Effector memory CD4-positive, alpha-beta T cell (primary cell): Measurements from ENCODE around the gene TBCA.

Source experiments
- DNase-seq, 3 donors: peaks; one replicate each; pipeline ENCODE4 v3.0.0-alpha.2; 2020
- H3K27ac ChIP-seq: 2 replicates; pipeline ENCODE4 v1.7.0; 2013; ENCODE audit warnings: mild to moderate bottlenecking, low read length, moderate library complexity; ENCODE audit not compliant: insufficient read depth, poor library complexity, severe bottlenecking
- H3K27me3 ChIP-seq: replicated peaks from 2 replicates; pipeline ENCODE4 v1.7.0; 2013; ENCODE audit warnings: mild to moderate bottlenecking, low read length; ENCODE audit not compliant: insufficient read depth, control insufficient read depth, poor library complexity, severe bottlenecking
- H3K36me3 ChIP-seq: 2 replicates; pipeline ENCODE4 v1.7.0; 2013; ENCODE audit warnings: mild to moderate bottlenecking, low read length, moderate library complexity; ENCODE audit not compliant: control insufficient read depth, insufficient read depth
- H3K4me1 ChIP-seq: 2 replicates; pipeline ENCODE4 v1.7.0; 2013; ENCODE audit warnings: low read length, mild to moderate bottlenecking; ENCODE audit not compliant: control insufficient read depth, insufficient read depth, poor library complexity, severe bottlenecking
- H3K4me3 ChIP-seq: 2 replicates; pipeline ENCODE4 v1.7.0; 2013; ENCODE audit warnings: low read length, low read depth, mild to moderate bottlenecking; ENCODE audit not compliant: insufficient read depth, poor library complexity, severe bottlenecking
- H3K9me3 ChIP-seq: 2 replicates; pipeline ENCODE4 v1.7.0; 2013; ENCODE audit warnings: mild to moderate bottlenecking, low read length, moderate library complexity; ENCODE audit not compliant: control insufficient read depth

The TBCA gene

DNA sequence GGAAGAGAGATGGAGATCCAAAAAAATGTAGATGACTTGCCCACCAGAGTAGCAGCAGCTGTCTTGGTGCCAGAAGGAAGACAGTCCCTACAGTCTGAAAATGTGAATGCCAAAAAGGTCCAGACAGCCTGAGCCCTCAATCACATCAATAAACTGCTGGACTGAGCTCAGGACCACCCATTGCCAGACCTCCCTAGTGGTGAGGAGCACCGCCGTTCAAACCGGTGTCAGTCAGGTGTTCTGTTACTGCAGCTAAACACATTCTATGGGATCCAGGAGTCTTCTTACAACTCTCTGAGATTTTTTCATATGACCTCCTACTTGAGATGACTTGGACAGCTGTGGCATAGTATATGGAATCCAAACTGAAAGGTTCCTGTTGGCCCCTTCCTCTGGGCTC lies 105.6 kb downstream of the TBCA start:
- Histone ChIP-seq H3K4me1 (no peaks in the 10 kb centered on the region), H3K27me3 (no peaks in the 10 kb centered on the region), H3K36me3 (no peaks in the 10 kb centered on the region), H3K9me3 (no peaks in the 10 kb centered on the region), H3K4me3 (no peak overlapping the region), H3K27ac (no peak overlapping the region)
- DNase-seq = no peak

DNA sequence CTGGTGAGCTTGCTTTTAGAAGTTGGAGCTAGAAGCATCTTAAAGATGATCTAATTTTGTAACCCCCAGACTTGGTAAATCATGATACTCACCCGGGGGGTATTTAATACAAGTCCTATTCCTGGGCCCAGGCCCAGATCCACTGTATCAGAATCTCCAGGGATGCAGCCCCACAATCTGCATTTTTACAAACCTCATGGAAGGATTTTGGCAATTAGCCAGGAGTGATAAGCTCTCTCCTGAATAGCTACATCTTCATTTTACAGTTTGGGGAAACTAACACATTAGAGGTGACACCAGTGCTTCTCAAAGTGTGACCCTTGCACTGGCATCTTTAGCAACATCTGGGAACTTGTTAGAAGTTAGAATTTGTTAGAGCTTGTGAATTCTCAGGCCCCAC lies 106.5 kb downstream of the TBCA start:
- Histone ChIP-seq H3K27me3 (no peaks in the 10 kb centered on the region), H3K4me1 (no peaks in the 10 kb centered on the region), H3K27ac (no peak overlapping the region), H3K9me3 (no peaks in the 10 kb centered on the region), H3K4me3 (no peak overlapping the region), H3K36me3 (no peaks in the 10 kb centered on the region)
- DNase-seq = no peak

- Histone ChIP-seq H3K9me3 (no peaks in the 10 kb centered on the region), H3K4me1 (no peaks in the 10 kb centered on the region), H3K27me3 (no peaks in the 10 kb centered on the region), H3K4me3 (no peak overlapping the region), H3K27ac (no peak overlapping the region), H3K36me3 (no peaks in the 10 kb centered on the region)
- DNase-seq = no peak
These were observed 112.9 kb downstream of the TBCA start for GRCh38 chr5:77663090-77663863.

DNA sequence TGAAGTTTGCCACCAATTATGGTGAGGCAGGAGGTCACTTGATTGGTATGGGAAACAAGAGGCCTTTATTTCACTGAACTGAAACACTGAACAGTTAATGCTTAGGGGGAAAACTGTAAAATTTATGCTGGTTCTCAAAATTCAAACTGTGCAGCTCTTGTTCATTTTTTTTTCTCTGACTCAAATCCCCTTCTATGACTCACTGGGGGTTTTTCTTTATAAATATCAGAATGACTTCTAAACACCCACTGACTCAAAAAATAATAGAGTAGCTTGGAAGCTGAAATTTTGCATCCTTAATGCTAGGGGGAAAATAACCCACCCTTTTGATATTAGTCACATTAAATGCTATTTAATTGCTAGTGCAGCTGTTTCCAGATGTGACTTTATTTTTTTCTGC lies 113.5 kb downstream of the TBCA start:
- no peak overlapping the region for H3K27ac ChIP-seq
- no peaks in the 10 kb centered on the region for H3K36me3 ChIP-seq
- no peak overlapping the region for H3K4me3 ChIP-seq
- DNase-seq = no peak
- H3K27me3 ChIP-seq = no peaks in the 10 kb centered on the region
- no peaks in the 10 kb centered on the region for H3K4me1 ChIP-seq
- no peaks in the 10 kb centered on the region for H3K9me3 ChIP-seq

DNA sequence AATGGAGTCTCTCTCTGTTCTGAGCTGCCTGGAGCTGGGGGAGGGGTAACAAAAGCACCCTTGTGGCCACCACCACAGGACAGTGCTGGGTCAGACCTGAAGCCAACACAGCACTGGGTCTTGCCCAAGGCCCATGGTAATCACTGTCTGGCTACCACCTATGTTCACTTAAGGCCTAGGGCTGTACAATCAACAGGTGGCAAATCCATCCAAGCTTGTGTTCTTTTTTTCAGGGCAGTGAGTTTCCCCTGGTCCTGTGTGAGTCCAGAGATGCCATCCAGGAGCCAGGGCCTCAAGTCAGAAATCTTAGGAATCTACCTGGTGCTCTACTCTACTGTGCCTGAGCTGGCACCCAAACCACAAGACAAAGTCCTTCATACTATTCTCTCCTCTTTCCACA lies 117.5 kb downstream of the TBCA start:
- Histone ChIP-seq H3K4me1 (no peaks in the 10 kb centered on the region), H3K4me3 (no peak overlapping the region), H3K27me3 (no peaks in the 10 kb centered on the region), H3K36me3 (no peaks in the 10 kb centered on the region), H3K27ac (no peak overlapping the region), H3K9me3 (no peaks in the 10 kb centered on the region)
- DNase-seq = no peak

- no peaks in the 10 kb centered on the region for H3K4me1 ChIP-seq
- peaks cover under 1% of the 10 kb centered on the region for H3K27me3 ChIP-seq
- no peaks in the 10 kb centered on the region for H3K36me3 ChIP-seq
- no peak overlapping the region for H3K4me3 ChIP-seq
- no peak overlapping the region for H3K27ac ChIP-seq
- H3K9me3 ChIP-seq = no peaks in the 10 kb centered on the region
- no peak for DNase-seq
These were observed 124.8 kb downstream of the TBCA start for GRCh38 chr5:77651343-77651742.

DNA sequence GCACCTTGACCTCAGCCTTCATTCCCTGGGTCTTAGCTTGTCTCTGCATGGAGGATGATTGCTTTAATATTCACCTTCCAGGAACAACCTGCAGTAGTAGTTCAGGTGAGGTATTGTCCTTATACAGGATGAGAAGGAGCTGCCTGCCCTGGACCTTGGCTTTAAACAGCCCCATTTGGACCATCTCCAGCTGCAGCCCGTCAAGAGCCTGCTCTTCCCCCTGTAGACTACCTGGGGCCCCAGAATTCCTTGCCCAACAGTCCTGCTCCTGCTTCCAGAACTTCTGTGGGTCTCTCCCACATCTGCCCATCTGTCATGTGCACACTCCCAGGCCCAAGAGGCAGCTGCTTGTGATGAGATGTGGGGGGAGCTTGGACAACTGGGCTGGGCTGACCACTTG lies 125.5 kb downstream of the TBCA start:
- Histone ChIP-seq H3K9me3 (no peaks in the 10 kb centered on the region), H3K4me1 (no peaks in the 10 kb centered on the region), H3K4me3 (no peak overlapping the region), H3K27me3 (peaks cover 7% of the 10 kb centered on the region), H3K36me3 (no peaks in the 10 kb centered on the region), H3K27ac (no peak overlapping the region)
- DNase-seq = no peak

GRCh38 chr5:77649776-77650175 lies 126.4 kb downstream of the TBCA start:
- no peak overlapping the region for H3K4me3 ChIP-seq
- peaks cover 10% of the 10 kb centered on the region for H3K27me3 ChIP-seq
- H3K9me3 ChIP-seq = no peaks in the 10 kb centered on the region
- peaks cover 2% of the 10 kb centered on the region for H3K4me1 ChIP-seq
- no peak overlapping the region for H3K27ac ChIP-seq
- H3K36me3 ChIP-seq = no peaks in the 10 kb centered on the region
- no peak for DNase-seq

GRCh38 chr5:77645995-77646639 lies 130.0 kb downstream of the TBCA start:
- peaks cover 8% of the 10 kb centered on the region for H3K4me1 ChIP-seq

GRCh38 chr5:77645158-77645994 lies 130.8 kb downstream of the TBCA start:
- Histone ChIP-seq H3K27ac (no peak overlapping the region), H3K9me3 (no peaks in the 10 kb centered on the region), H3K4me3 (no peak overlapping the region), H3K27me3 (peaks cover 51% of the 10 kb centered on the region), H3K4me1 (peaks cover 8% of the 10 kb centered on the region), H3K36me3 (no peaks in the 10 kb centered on the region)
- DNase-seq = no peak

More at GRCh38 chr5:77645995-77646639, 130.0 kb downstream of the TBCA start:
- Histone ChIP-seq H3K9me3 (no peaks in the 10 kb centered on the region), H3K27me3 (peaks cover 44% of the 10 kb centered on the region), H3K27ac (no peak overlapping the region), H3K4me3 (no peak overlapping the region), H3K36me3 (no peaks in the 10 kb centered on the region)
- no peak for DNase-seq
